ENCODE measurements around the gene CKAP4.

The CKAP4 gene

DNA sequence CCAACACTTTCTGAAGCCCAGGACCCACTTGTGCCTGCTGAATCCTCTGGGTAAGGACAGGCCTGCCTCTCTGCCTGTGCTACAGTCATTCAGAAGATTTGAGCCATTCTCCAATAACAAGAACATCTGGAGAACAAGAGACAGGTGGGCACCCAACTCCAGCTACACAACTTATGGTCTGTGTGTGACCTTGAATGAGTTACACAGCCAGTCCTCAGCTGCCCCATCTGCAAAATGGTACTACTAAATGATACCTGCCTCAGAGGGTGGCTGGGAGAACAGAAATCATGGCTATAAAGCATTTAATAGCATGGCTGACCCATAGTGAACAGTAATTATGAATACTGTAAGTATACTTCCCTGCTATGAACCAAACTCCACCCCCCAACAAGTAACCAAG, 4.2 kb downstream of the CKAP4 start:
- TF ChIP-seq, protein P1, sequence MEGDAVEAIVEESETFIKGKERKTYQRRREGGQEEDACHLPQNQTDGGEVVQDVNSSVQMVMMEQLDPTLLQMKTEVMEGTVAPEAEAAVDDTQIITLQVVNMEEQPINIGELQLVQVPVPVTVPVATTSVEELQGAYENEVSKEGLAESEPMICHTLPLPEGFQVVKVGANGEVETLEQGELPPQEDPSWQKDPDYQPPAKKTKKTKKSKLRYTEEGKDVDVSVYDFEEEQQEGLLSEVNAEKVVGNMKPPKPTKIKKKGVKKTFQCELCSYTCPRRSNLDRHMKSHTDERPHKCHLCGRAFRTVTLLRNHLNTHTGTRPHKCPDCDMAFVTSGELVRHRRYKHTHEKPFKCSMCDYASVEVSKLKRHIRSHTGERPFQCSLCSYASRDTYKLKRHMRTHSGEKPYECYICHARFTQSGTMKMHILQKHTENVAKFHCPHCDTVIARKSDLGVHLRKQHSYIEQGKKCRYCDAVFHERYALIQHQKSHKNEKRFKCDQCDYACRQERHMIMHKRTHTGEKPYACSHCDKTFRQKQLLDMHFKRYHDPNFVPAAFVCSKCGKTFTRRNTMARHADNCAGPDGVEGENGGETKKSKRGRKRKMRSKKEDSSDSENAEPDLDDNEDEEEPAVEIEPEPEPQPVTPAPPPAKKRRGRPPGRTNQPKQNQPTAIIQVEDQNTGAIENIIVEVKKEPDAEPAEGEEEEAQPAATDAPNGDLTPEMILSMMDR (IDR thresholded peaks at IDR 0.05; ENCODE audit: insufficient read depth, missing control alignments) = no peak
- no peak for FAIRE-seq
- DNase-seq (ENCODE audit: insufficient read length, low spot score) = no peak

- TF ChIP-seq, protein P1 (IDR thresholded peaks at IDR 0.05; ENCODE audit: insufficient read depth, missing control alignments) = no peak
- FAIRE-seq (no peak), DNase-seq (ENCODE audit: insufficient read length, low spot score) (no peak)
Observed at GRCh38 chr12:106240821-106241220, 7.0 kb downstream of the CKAP4 start.

GRCh38 chr12:106239951-106240335, 7.9 kb downstream of the CKAP4 start:
- TF ChIP-seq, protein P1 (IDR thresholded peaks at IDR 0.05; ENCODE audit: insufficient read depth, missing control alignments) = no peak
- DNase-seq (ENCODE audit: insufficient read length, low spot score) (no peak), FAIRE-seq (no peak)

GRCh38 chr12:106239241-106239950, 8.4 kb downstream of the CKAP4 start:
- no peak for DNase-seq (ENCODE audit: insufficient read length, low spot score)
- TF ChIP-seq, protein P1 (IDR thresholded peaks at IDR 0.05; ENCODE audit: insufficient read depth, missing control alignments) = no peak
- no peak for FAIRE-seq

GRCh38 chr12:106238146-106238545, 9.7 kb downstream of the CKAP4 start:
- DNase-seq (ENCODE audit: insufficient read length, low spot score) = no peak
- TF ChIP-seq, protein P1 (IDR thresholded peaks at IDR 0.05; ENCODE audit: insufficient read depth, missing control alignments) = no peak
- FAIRE-seq = no peak

DNA sequence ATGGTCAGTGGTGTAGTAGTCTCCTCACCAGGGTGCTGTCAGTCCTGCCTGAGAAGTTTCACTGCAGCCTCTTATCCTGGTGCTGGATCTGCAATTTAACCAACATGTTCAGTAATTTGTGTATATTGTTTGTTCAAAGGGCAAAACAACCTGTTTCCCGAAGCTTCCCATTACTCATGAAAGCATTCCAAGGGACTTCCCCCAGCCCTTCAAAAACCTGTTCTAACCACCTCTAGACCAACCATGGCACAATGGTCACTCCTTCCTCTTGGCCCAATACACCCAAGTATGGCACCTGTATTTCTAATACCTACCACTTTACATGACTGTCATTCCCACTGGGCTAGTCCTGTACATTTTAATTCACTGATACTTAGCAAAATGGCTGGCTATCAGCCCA, 12.1 kb downstream of the CKAP4 start:
- TF ChIP-seq, protein P1 (IDR thresholded peaks at IDR 0.05; ENCODE audit: insufficient read depth, missing control alignments) = no peak
- DNase-seq (ENCODE audit: insufficient read length, low spot score) = no peak
- FAIRE-seq = no peak

GRCh38 chr12:106234449-106234848, 13.4 kb downstream of the CKAP4 start:
- DNase-seq (ENCODE audit: insufficient read length, low spot score) = no peak
- no peak for FAIRE-seq
- TF ChIP-seq, protein P1 (IDR thresholded peaks at IDR 0.05; ENCODE audit: insufficient read depth, missing control alignments) = no peak
